Measurements from ENCODE around the gene PDE4B. TPM values are rescaled to one million over a fixed set of nuclear protein-coding genes. Genes with fewer than 3 reads are reported as not detected.

PDE4B gene
- total and polyA plus RNA-seq, 11 donors = 1.4 to 71.9 (median 16.2) TPM

GRCh38 chr1:66354311-66355201 lies 561.9 kb downstream of the PDE4B start:
- ATAC-seq = peak in 2 of 4 donors; percentile 26 to 38
- Histone ChIP-seq H3K4me3 (peak overlapping the region in 2 of 12 donors; percentile 10 to 11), H3K27ac (peak overlapping the region in 6 of 12 donors; percentile 3 to 50 (median 23)), H3K9me3 (no peaks in the 10 kb centered on the region), H3K27me3 (no peaks in the 10 kb centered on the region), H3K36me3 (peaks cover 0 to 28% (median 0%) of the 10 kb centered on the region in 9 donors), H3K4me1 (peaks cover 0 to 85% (median 53%) of the 10 kb centered on the region in 12 donors)
- intact Hi-C loops (cut with DNase I) = no loop called here
- 12 to 32% (median 22%) methylated on average over 5 of the region's 5 CpGs for WGBS, 4 donors
- TF ChIP-seq, protein P1, sequence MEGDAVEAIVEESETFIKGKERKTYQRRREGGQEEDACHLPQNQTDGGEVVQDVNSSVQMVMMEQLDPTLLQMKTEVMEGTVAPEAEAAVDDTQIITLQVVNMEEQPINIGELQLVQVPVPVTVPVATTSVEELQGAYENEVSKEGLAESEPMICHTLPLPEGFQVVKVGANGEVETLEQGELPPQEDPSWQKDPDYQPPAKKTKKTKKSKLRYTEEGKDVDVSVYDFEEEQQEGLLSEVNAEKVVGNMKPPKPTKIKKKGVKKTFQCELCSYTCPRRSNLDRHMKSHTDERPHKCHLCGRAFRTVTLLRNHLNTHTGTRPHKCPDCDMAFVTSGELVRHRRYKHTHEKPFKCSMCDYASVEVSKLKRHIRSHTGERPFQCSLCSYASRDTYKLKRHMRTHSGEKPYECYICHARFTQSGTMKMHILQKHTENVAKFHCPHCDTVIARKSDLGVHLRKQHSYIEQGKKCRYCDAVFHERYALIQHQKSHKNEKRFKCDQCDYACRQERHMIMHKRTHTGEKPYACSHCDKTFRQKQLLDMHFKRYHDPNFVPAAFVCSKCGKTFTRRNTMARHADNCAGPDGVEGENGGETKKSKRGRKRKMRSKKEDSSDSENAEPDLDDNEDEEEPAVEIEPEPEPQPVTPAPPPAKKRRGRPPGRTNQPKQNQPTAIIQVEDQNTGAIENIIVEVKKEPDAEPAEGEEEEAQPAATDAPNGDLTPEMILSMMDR (IDR thresholded peaks at IDR 0.05) = peak in 1 of 12 donors; percentile 13
- no peak for TF ChIP-seq POLR2A (IDR thresholded peaks at IDR 0.05)
- no peak for DNase-seq

GRCh38 chr1:66355756-66356155 lies 563.1 kb downstream of the PDE4B start:
- Histone ChIP-seq H3K9me3 (no peaks in the 10 kb centered on the region), H3K4me1 (peaks cover 0 to 85% (median 52%) of the 10 kb centered on the region in 12 donors), H3K27ac (no peak overlapping the region), H3K27me3 (no peaks in the 10 kb centered on the region), H3K36me3 (peaks cover 0 to 34% (median 0%) of the 10 kb centered on the region in 9 donors), H3K4me3 (no peak overlapping the region)
- WGBS, 4 donors = 85 to 95% (median 91%) methylated on average over 1 of the region's 1 CpG
- no peak for DNase-seq
- no peak for ATAC-seq
- intact Hi-C loops (cut with DNase I) = no loop called here
- no peak for TF ChIP-seq POLR2A (IDR thresholded peaks at IDR 0.05)
- TF ChIP-seq, protein P1 (IDR thresholded peaks at IDR 0.05) = no peak

DNA sequence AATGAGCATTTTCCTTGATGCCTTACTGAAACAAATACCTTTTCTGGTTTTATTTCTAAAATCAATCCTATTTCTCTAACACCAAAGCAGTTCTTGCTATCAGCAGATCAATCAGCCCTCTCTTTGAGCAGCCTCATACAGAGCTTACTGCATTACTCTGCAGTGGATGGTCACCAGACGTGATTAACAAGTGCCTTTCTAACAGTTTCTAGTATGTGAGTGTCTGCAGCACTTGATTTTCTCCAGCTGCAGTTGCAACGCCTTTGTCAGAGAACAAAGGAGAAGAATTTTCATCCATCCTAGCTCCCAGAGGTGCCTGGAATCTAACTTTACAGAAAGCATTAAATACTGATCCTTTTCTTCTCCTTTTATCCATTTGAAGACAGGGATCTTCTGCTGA lies 563.9 kb downstream of the PDE4B start:
- Histone ChIP-seq H3K4me1 (peaks cover 0 to 79% (median 44%) of the 10 kb centered on the region in 12 donors), H3K36me3 (peaks cover 0 to 43% (median 5%) of the 10 kb centered on the region in 9 donors), H3K27me3 (no peaks in the 10 kb centered on the region), H3K27ac (no peak overlapping the region), H3K9me3 (no peaks in the 10 kb centered on the region), H3K4me3 (no peak overlapping the region)
- TF ChIP-seq, protein P1 (IDR thresholded peaks at IDR 0.05) = no peak
- TF ChIP-seq POLR2A (IDR thresholded peaks at IDR 0.05) = no peak
- ATAC-seq (no peak), DNase-seq (no peak)
- intact Hi-C loops (cut with DNase I) = no loop called here
- 56 to 71% (median 68%) methylated on average over 2 of the region's 2 CpGs for WGBS, 4 donors

DNA sequence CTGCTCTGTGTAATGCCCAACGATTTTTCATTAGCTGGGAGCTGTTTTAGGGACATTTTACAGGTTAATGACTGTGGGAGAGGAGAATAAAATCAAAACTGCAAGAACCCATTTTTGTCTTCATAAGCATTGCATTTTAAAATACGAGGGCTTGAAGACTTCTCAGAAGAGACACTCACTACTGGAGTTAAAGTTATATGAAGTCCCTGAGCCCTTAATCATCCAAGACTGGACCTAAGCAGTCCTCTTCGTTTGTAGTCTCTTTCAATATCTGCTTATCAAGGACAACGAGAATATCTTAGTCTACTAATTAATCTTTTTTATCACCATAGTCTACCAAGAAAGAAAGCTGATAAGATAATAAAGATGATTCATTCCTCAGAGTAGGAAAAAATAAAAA lies 564.3 kb downstream of the PDE4B start:
- 62 to 72% (median 68%) methylated on average over 4 of the region's 4 CpGs for WGBS, 4 donors
- intact Hi-C loops (cut with DNase I) = no loop called here
- no peak overlapping the region for H3K27ac ChIP-seq

More for the DNA sequence above, 564.3 kb downstream of the PDE4B start:
- H3K36me3 ChIP-seq = peaks cover 0 to 47% (median 9%) of the 10 kb centered on the region in 9 donors
- peaks cover 0 to 75% (median 40%) of the 10 kb centered on the region in 12 donors for H3K4me1 ChIP-seq
- H3K27me3 ChIP-seq = no peaks in the 10 kb centered on the region
- TF ChIP-seq POLR2A (IDR thresholded peaks at IDR 0.05) = no peak
- no peak overlapping the region for H3K4me3 ChIP-seq
- DNase-seq = no peak
- ATAC-seq = no peak
- no peaks in the 10 kb centered on the region for H3K9me3 ChIP-seq

Measured in heart left ventricle (tissue), 16 donors.